GM12878 (cell line): ENCODE results near the gene BTF3. TPM values are rescaled to one million over a fixed set of nuclear protein-coding genes. Genes with fewer than 3 reads are reported as not detected.
A peak's percentile ranks its signal among the peaks of the same experiment; 100 is the strongest.

Experiments
- ATAC-seq: fragments of 200-7000 bp; cut with Tn5 transposase; 3 replicates; pipeline ENCODE4 v1.9.1; 2020; ENCODE audit warnings: mild to moderate bottlenecking, moderate library complexity
- BruUV-seq: library from RNA; stranded (reverse); fragments of 400-500 nt; replicated peaks from 2 replicates; lab custom pipeline; 2021; lab: Mats Ljungman, UMichigan
- CTCF ChIA-PET: fragments of 300-600 bp; sonication (Branson Sonifier 250); formaldehyde crosslinking; extraction: SDS; loops from one replicate; lab custom pipeline; 2021; ENCODE audit warnings: inconsistent platforms; lab: Yijun Ruan, JAX
- POLR2A ChIA-PET: fragments of 350-600 bp; formaldehyde crosslinking; extraction: SDS; loops from one replicate; lab custom pipeline; 2021; ENCODE audit warnings: inconsistent platforms; lab: Charles Lee
- RAD21 ChIA-PET: fragments of 300-600 bp; sonication (Branson Sonifier 250); formaldehyde crosslinking; loops from one replicate; lab custom pipeline; 2023; ENCODE audit warnings: antibody characterized with exemption; ENCODE audit not compliant: unreplicated experiment; lab: Charles Lee
- SMC1A ChIA-PET: fragments of 300-600 bp; sonication (Branson Sonifier 250); formaldehyde crosslinking; loops from one replicate; lab custom pipeline; 2023; ENCODE audit not compliant: unreplicated experiment, uncharacterized antibody; lab: Charles Lee
- DNase-seq: peaks from one replicate; pipeline ENCODE4 v3.0.0-alpha.2; 2011; ENCODE audit warnings: low read depth, low spot score
- FAIRE-seq: peaks from 3 replicates; lab custom pipeline; 2011; peaks lifted over from hg19 to GRCh38; lab: Jason Lieb, UNC
- H2AFZ ChIP-seq: 2 replicates; pipeline ENCODE4 v1.6.0; 2011; ENCODE audit warnings: low read depth, low read length, control low read depth; ENCODE audit not compliant: control insufficient read depth
- H3K27ac ChIP-seq: 2 replicates; pipeline ENCODE4 v1.5.1; 2011; ENCODE audit warnings: control low read depth; ENCODE audit not compliant: control insufficient read depth, insufficient read depth
- H3K27me3 ChIP-seq, 2 experiments: replicated peaks in 1 of 2; 2 replicates each; pipeline versions ENCODE4 v1.6.0 to v1.6.1; 2011; ENCODE audit warnings: low read length in 1 of 2; ENCODE audit not compliant: control insufficient read depth in 2 of 2, insufficient read depth in 2 of 2
- H3K36me3 ChIP-seq, 2 experiments: 2 replicates each; pipeline ENCODE4 v1.5.1; 2011; ENCODE audit warnings: low read length in 1 of 2; ENCODE audit not compliant: control insufficient read depth in 2 of 2, insufficient read depth in 2 of 2
- H3K4me1 ChIP-seq: 2 replicates; pipeline ENCODE4 v1.6.1; 2011; ENCODE audit warnings: mild to moderate bottlenecking, low read length, moderate library complexity, mixed read lengths; ENCODE audit not compliant: control insufficient read depth, insufficient read depth
- H3K4me2 ChIP-seq: 2 replicates; pipeline ENCODE4 v1.6.0; 2011; ENCODE audit warnings: control low read depth; ENCODE audit not compliant: control insufficient read depth, insufficient read depth
- H3K4me3 ChIP-seq: fragments of 200-600 bp; sonication (generic); 2 replicates; pipeline ENCODE4 v1.5.1; 2016
- H3K79me2 ChIP-seq: 2 replicates; pipeline ENCODE4 v1.6.0; 2011; ENCODE audit warnings: low read length; ENCODE audit not compliant: control insufficient read depth, insufficient read depth
- H3K9ac ChIP-seq: 2 replicates; pipeline ENCODE4 v1.8.0; 2011; ENCODE audit warnings: low read length, control low read depth, mixed read lengths; ENCODE audit not compliant: control insufficient read depth, insufficient read depth
- H3K9me3 ChIP-seq: replicated peaks from 3 replicates; pipeline ENCODE4 v1.5.1; 2011; ENCODE audit warnings: mild to moderate bottlenecking, low read length; ENCODE audit not compliant: control insufficient read depth, insufficient read depth
- H4K20me1 ChIP-seq: 2 replicates; pipeline ENCODE4 v1.6.0; 2011; ENCODE audit not compliant: control insufficient read depth, insufficient read depth
- CBX3 ChIP-seq: fragments of 200-600 bp; sonication (generic); IDR thresholded peaks from 2 replicates; pipeline ENCODE4 v1.6.1; 2016; ENCODE audit warnings: low read depth, borderline replicate concordance
- CHD2 ChIP-seq: IDR thresholded peaks from 2 replicates; pipeline ENCODE4 v1.6.1; 2011; ENCODE audit warnings: low read depth, low read length, improper control_type of control experiment, borderline replicate concordance
- EED ChIP-seq: sonication (generic); IDR thresholded peaks from 2 replicates; pipeline ENCODE4 v1.6.1; 2016; ENCODE audit warnings: antibody characterized with exemption, low read depth
- EZH2 ChIP-seq: IDR thresholded peaks from 2 replicates; pipeline ENCODE4 v1.6.1; 2012; ENCODE audit warnings: low read depth, mild to moderate bottlenecking, control low read depth, inconsistent platforms, low read length, borderline replicate concordance; ENCODE audit not compliant: control insufficient read depth
- FOS ChIP-seq: IDR thresholded peaks from 3 replicates; pipeline ENCODE4 v1.6.1; 2011; ENCODE audit warnings: borderline replicate concordance; ENCODE audit not compliant: insufficient read length; ENCODE audit errors: extremely low read depth
- NRF1 ChIP-seq: conservative IDR thresholded peaks from 2 replicates; pipeline ENCODE4 v1.6.1; 2011; ENCODE audit warnings: mild to moderate bottlenecking, low read depth, low read length, improper control_type of control experiment
- PML ChIP-seq: IDR thresholded peaks from 2 replicates; pipeline ENCODE4 v1.6.1; 2012; ENCODE audit warnings: low read length, inconsistent platforms
- POLR2AphosphoS5 ChIP-seq: IDR thresholded peaks from 2 replicates; pipeline ENCODE4 v1.6.1; 2011; ENCODE audit warnings: mild to moderate bottlenecking, low read length, inconsistent platforms
- RAD51 ChIP-seq: fragments of 450-650 bp; IDR thresholded peaks from 2 replicates; pipeline ENCODE4 v1.6.1; 2016; ENCODE audit warnings: moderate library complexity, mild to moderate bottlenecking, inconsistent platforms
- SMC3 ChIP-seq: IDR thresholded peaks from 2 replicates; pipeline ENCODE4 v1.6.1; 2011; ENCODE audit warnings: low read length, improper control_type of control experiment, borderline replicate concordance
- SRF ChIP-seq, 2 experiments: IDR thresholded peaks; 2 replicates each; pipeline ENCODE4 v1.6.1; 2011; ENCODE audit warnings: low read depth in 2 of 2, low read length in 2 of 2, mild to moderate bottlenecking in 1 of 2, moderate library complexity in 1 of 2
- ZNF207 ChIP-seq: fragments of 450-650 bp; IDR thresholded peaks from 2 replicates; pipeline ENCODE4 v1.6.1; 2014; ENCODE audit warnings: antibody characterized with exemption, mild to moderate bottlenecking, borderline replicate concordance
- WGBS: methylation state at CpG from one replicate; pipeline ENCODE4 v1.1.6; 2016; ENCODE audit warnings: low lambda C conversion rate; ENCODE audit not compliant: insufficient replicate concordance, insufficient coverage; ENCODE audit errors: missing lambda C conversion rate; 5-methylcytosine and 5-hydroxymethylcytosine counted together
- in situ Hi-C: fragments of 300-500 bp; cut with MboI; formaldehyde crosslinking; loops from 9 replicates; pipeline ENCODE4 v1.14.3; 2018; ENCODE audit warnings: mixed read lengths
- intact Hi-C: fragments of 100-400 bp; cut with micrococcal nuclease; formaldehyde crosslinking; loops from one replicate; pipeline ENCODE4 v1.14.2; 2022; ENCODE audit not compliant: unreplicated experiment
- polyA plus RNA-seq, 11 experiments: library from polyadenylated mRNA; depleted of rRNA in 4 of 11; unstranded in 6 of 11; stranded (reverse) in 5 of 11; fragments of >200 nt; fragmentation: Nextera tagmentation in 4 of 11; fragmentation: Illumina TruSeq in 1 of 11; extraction: Ambion mirVana in 4 of 11; extraction: Trizol in 1 of 11; gene quantifications; 1 replicate in 1 of 11; 2 replicates in 10 of 11; pipeline versions ENCODE4 v1.2.1 to v1.2.3, GENCODE V29; 2011 to 2016; ENCODE audit warnings: inconsistent platforms in 2 of 11, missing spikeins in 2 of 11, low read depth in 1 of 11
- total RNA-seq, 4 experiments: library from RNA; depleted of rRNA in 3 of 4; stranded (reverse); fragments of >200 nt in 3 of 4; fragmentation: Illumina TruSeq in 1 of 4; extraction: Trizol in 1 of 4; gene quantifications; 2 replicates each; pipeline versions ENCODE4 v1.2.1 to v1.2.3, GENCODE V29; 2013 to 2021
- TF ChIP-seq, protein P1 (sequence below): fragments of 450-650 bp; IDR thresholded peaks from 2 replicates; pipeline ENCODE4 v1.6.1; 2018; ENCODE audit warnings: mild to moderate bottlenecking, low read depth, moderate library complexity; ENCODE audit not compliant: partially characterized antibody
- TF ChIP-seq, protein P2 (sequence below): IDR thresholded peaks from 2 replicates; pipeline ENCODE4 v1.6.1; 2011; ENCODE audit warnings: borderline replicate concordance, low read depth, mild to moderate bottlenecking, moderate library complexity, mixed read lengths, low read length; ENCODE audit not compliant: insufficient read depth; ENCODE audit errors: extremely low read length
- TF ChIP-seq, protein P3 (sequence below): fragments of 450-650 bp; IDR thresholded peaks from 2 replicates; pipeline ENCODE4 v1.6.1; 2017; ENCODE audit warnings: mild to moderate bottlenecking, low read depth, inconsistent platforms; ENCODE audit not compliant: poor library complexity, severe bottlenecking
- TF ChIP-seq, protein P4 (sequence below): fragments of 450-650 bp; IDR thresholded peaks from 2 replicates; pipeline ENCODE4 v1.6.1; 2014; ENCODE audit warnings: mild to moderate bottlenecking

Gene BTF3
- total and polyA plus RNA-seq, 10 of the 15 experiments (the other 5 are each of a cell fraction or from before 2014, with no cell fraction given) = 492 to 1,650 (median 904) TPM

DNA sequence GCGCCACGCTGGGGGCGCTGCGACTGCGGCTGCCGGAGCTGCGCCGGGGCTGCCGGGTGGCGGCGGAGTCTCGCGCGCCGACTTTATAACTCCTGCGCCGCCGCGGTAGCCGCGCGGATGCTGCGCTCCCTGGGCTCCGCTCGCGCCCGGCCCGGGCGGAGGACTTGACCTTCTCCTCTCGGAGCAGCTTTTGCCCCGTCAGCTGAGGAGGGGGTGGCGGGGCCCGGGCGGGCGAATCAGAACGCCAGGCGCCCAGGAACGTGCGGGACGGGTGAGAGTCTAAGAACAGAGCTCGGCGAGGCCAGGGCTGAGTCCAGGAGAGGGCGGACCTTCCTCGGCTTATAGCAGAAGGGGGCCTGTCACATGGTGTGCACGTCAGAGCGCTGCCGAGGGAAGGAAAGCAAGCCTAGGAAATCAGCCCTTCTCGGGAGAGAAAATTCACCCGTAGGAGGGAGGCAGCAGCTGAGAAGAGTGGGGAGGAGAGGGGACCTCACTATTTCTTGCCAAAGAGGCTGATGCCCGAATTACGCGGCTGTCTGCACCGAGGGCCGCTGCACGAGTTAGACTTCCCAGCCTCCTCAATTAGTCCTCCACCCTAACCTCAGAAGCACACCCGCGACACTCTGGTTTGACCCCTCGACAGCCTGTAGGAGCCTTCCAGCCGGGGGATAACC lies 49.6 kb upstream of the BTF3 start, which contains the start of gene FOXD1:
Gene FOXD1 (minus strand): TSS at position 315 of the 674 bp plus-strand sequence. CDS start 415 bp downstream, outside the sequence.
- H2AFZ ChIP-seq = peak within 1 kb of the TSS; percentile 51
- ChIA-PET CTCF (no interaction called here), RAD21 (no interaction called here), POLR2A (interaction anchor here (0.5 kb wide), 1 partner anchor 1635 kb away, joined by 3 read pairs; no protein-coding TSS in a partner anchor), SMC1A (interaction anchor here (1.1 kb wide), 1 partner anchor 45 kb away, joined by 3 read pairs; no protein-coding TSS in a partner anchor)
- H3K4me1 ChIP-seq = no peaks in the 10 kb centered on the region
- no peaks in the 10 kb centered on the region for H3K36me3 ChIP-seq
- no peak within 1 kb of the TSS for H3K9ac ChIP-seq
- BruUV-seq = no TSS peak
- H3K79me2 ChIP-seq = no peaks in the 10 kb centered on the region
- H3K4me2 ChIP-seq = peak within 1 kb of the TSS; percentile 79
- peaks cover 2% of the 10 kb centered on the region; the same call in 2 of the 3 replicates for H3K9me3 ChIP-seq
- H3K27ac ChIP-seq = no peak within 1 kb of the TSS
- ATAC-seq (peak; percentile 80), DNase-seq (no peak), FAIRE-seq (no peak)
- no peaks in the 10 kb centered on the region for H4K20me1 ChIP-seq
- intact Hi-C loops = loop anchor here (10.0 kb wide), 1 partner anchor 64 kb away; no protein-coding TSS in a partner anchor
- H3K27me3 ChIP-seq = peaks cover 13 to 38% of the 10 kb centered on the region in 2 experiments
- WGBS = 19% methylated on average over 53 of the region's 59 CpGs
- in situ Hi-C loops = loop anchor here (10.0 kb wide), 1 partner anchor 364 kb away; no protein-coding TSS in a partner anchor
- H3K4me3 ChIP-seq = peak within 1 kb of the TSS; percentile 57; the same call in 1 of the 2 replicates
- TF ChIP-seq SMC3 (no peak), EZH2 (no peak), RAD51 (peak; percentile 43; the same call in 1 of the 2 replicates), CHD2 (no peak), SRF (IDR thresholded peaks at IDR 0.05; ENCODE audit: low read depth in 2 of 2, low read length in 2 of 2) (no peak), ZNF207 (no peak), CBX3 (no peak), NRF1 (no peak), POLR2AphosphoS5 (no peak), FOS (no peak), EED (no peak), PML (no peak)
- TF ChIP-seq, protein P1, sequence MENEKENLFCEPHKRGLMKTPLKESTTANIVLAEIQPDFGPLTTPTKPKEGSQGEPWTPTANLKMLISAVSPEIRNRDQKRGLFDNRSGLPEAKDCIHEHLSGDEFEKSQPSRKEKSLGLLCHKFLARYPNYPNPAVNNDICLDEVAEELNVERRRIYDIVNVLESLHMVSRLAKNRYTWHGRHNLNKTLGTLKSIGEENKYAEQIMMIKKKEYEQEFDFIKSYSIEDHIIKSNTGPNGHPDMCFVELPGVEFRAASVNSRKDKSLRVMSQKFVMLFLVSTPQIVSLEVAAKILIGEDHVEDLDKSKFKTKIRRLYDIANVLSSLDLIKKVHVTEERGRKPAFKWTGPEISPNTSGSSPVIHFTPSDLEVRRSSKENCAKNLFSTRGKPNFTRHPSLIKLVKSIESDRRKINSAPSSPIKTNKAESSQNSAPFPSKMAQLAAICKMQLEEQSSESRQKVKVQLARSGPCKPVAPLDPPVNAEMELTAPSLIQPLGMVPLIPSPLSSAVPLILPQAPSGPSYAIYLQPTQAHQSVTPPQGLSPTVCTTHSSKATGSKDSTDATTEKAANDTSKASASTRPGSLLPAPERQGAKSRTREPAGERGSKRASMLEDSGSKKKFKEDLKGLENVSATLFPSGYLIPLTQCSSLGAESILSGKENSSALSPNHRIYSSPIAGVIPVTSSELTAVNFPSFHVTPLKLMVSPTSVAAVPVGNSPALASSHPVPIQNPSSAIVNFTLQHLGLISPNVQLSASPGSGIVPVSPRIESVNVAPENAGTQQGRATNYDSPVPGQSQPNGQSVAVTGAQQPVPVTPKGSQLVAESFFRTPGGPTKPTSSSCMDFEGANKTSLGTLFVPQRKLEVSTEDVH = no peak
- TF ChIP-seq, protein P2, sequence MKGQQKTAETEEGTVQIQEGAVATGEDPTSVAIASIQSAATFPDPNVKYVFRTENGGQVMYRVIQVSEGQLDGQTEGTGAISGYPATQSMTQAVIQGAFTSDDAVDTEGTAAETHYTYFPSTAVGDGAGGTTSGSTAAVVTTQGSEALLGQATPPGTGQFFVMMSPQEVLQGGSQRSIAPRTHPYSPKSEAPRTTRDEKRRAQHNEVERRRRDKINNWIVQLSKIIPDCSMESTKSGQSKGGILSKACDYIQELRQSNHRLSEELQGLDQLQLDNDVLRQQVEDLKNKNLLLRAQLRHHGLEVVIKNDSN = peak; percentile 62
- TF ChIP-seq, protein P3, sequence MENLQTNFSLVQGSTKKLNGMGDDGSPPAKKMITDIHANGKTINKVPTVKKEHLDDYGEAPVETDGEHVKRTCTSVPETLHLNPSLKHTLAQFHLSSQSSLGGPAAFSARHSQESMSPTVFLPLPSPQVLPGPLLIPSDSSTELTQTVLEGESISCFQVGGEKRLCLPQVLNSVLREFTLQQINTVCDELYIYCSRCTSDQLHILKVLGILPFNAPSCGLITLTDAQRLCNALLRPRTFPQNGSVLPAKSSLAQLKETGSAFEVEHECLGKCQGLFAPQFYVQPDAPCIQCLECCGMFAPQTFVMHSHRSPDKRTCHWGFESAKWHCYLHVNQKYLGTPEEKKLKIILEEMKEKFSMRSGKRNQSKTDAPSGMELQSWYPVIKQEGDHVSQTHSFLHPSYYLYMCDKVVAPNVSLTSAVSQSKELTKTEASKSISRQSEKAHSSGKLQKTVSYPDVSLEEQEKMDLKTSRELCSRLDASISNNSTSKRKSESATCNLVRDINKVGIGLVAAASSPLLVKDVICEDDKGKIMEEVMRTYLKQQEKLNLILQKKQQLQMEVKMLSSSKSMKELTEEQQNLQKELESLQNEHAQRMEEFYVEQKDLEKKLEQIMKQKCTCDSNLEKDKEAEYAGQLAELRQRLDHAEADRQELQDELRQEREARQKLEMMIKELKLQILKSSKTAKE = no peak
- TF ChIP-seq, protein P4, sequence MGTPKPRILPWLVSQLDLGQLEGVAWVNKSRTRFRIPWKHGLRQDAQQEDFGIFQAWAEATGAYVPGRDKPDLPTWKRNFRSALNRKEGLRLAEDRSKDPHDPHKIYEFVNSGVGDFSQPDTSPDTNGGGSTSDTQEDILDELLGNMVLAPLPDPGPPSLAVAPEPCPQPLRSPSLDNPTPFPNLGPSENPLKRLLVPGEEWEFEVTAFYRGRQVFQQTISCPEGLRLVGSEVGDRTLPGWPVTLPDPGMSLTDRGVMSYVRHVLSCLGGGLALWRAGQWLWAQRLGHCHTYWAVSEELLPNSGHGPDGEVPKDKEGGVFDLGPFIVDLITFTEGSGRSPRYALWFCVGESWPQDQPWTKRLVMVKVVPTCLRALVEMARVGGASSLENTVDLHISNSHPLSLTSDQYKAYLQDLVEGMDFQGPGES = no peak
